AG04450 (cell line): ENCODE results near the gene ZNF687. TPM values are rescaled to one million over a fixed set of nuclear protein-coding genes. Genes with fewer than 3 reads are reported as not detected.

Source experiments
- CTCF ChIA-PET: fragments of 300-600, 350-600 bp; formaldehyde crosslinking; extraction: SDS; loops from one replicate; lab custom pipeline; 2022; ENCODE audit warnings: antibody characterized with exemption, inconsistent platforms; lab: Charles Lee
- POLR2A ChIA-PET: fragments of 350-600 bp; formaldehyde crosslinking; extraction: SDS; loops from one replicate; lab custom pipeline; 2021; ENCODE audit warnings: antibody characterized with exemption, inconsistent platforms; lab: Yijun Ruan, JAX
- DNase-seq: peaks from one replicate; pipeline ENCODE4 v3.0.0-alpha.2; 2011; ENCODE audit warnings: low read depth, low spot score
- H3K27ac ChIP-seq: one replicate; pipeline ENCODE4 v1.5.1; 2012; ENCODE audit warnings: low read depth, low read length, control low read depth
- H3K27me3 ChIP-seq: one replicate; pipeline ENCODE4 v1.6.0; 2012; ENCODE audit warnings: low read length; ENCODE audit not compliant: control insufficient read depth, insufficient read depth
- H3K4me3 ChIP-seq: 2 replicates; pipeline ENCODE4 v1.5.1; 2011; ENCODE audit warnings: mild to moderate bottlenecking, low read depth, low read length, control low read depth
- H3K9me3 ChIP-seq: 2 replicates; pipeline ENCODE4 v1.5.1; 2012; ENCODE audit warnings: low read length; ENCODE audit not compliant: control insufficient read depth, insufficient read depth
- CTCF ChIP-seq: IDR thresholded peaks from 2 replicates; pipeline ENCODE4 v1.5.1; 2011; ENCODE audit warnings: low read depth, low read length, control low read depth, inconsistent platforms
- polyA plus RNA-seq: library from polyadenylated mRNA; depleted of rRNA; stranded (reverse); fragments of >200 nt; gene quantifications from 2 replicates; pipeline ENCODE4 v1.2.3, GENCODE V29; 2011

ZNF687 gene
- polyA plus RNA-seq, 1 experiment, result 10.5 TPM

DNA sequence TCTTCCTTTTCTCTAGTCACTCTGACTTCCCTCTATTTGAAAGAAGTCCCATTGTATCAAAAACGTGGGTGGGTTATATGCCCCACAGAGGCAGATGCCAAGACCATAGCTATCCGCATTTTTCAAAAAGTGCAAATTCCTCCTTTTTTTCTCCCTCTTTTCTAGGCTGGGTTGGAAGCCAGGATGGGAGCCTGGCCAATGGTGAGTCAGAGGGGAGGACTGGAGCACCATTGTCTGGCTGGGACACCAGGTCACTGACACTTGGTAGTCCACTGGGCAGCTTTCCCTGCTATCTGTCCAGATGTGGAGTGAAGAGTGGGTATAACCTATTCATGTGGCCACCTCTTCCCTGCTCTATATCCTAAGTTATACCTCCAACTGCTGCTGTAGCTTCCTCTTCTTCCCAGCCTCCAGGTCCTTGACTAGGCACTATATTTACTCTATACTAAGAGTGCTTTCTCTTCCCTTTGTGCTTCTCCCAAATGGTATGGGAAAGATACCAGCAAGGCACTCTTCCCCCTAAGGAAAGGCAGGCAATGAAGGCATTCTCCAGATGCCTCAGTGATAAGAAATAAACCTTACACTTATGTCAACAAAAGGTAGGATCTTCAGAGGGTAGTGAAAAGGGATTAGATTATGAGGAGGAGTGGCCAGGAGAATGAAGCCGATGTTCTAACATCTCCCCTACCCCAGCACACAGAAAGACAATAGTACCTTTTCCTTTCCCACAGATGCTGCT, 32.2 kb downstream of the ZNF687 start:
- no peak for DNase-seq
- H3K27ac ChIP-seq, result peak overlapping the region; percentile 68
- no peaks in the 10 kb centered on the region for H3K9me3 ChIP-seq
- POLR2A ChIA-PET, result interaction anchor here (0.9 to 1.9 kb wide), 4 partner anchors 13 to 85 kb away, joined by 4 to 5 read pairs (median 4); partner anchors contain the start of gene PSMB4
- no peak overlapping the region for H3K4me3 ChIP-seq
- H3K27me3 ChIP-seq, result no peaks in the 10 kb centered on the region
- TF ChIP-seq CTCF, result no peak
- CTCF ChIA-PET, result interaction anchor here (1.0 to 16.2 kb wide), 4 partner anchors 13 to 279 kb away, joined by 3 to 427 read pairs (median 36); no protein-coding TSS in a partner anchor

- Histone ChIP-seq H3K27ac (no peak overlapping the region), H3K4me3 (no peak overlapping the region), H3K27me3 (no peaks in the 10 kb centered on the region), H3K9me3 (no peaks in the 10 kb centered on the region)
- no peak for TF ChIP-seq CTCF
- DNase-seq, result no peak
- ChIA-PET CTCF (interaction anchor here (1.0 to 7.6 kb wide), 2 partner anchors 14 to 64 kb away, joined by 3 to 68 read pairs; no protein-coding TSS in a partner anchor), POLR2A (no interaction called here)
These were observed 33.6 kb downstream of the ZNF687 start for GRCh38 chr1:151315565-151316235.

- no peak for DNase-seq
- CTCF ChIA-PET, result interaction anchor here (2.9 kb wide), 1 partner anchor 22 kb away, joined by 14 read pairs; no protein-coding TSS in a partner anchor
- POLR2A ChIA-PET, result interaction anchor here (0.5 kb wide), 1 partner anchor 127 kb away, joined by 3 read pairs; no protein-coding TSS in a partner anchor
- Histone ChIP-seq H3K27me3 (no peaks in the 10 kb centered on the region), H3K4me3 (no peak overlapping the region), H3K27ac (no peak overlapping the region), H3K9me3 (no peaks in the 10 kb centered on the region)
- no peak for TF ChIP-seq CTCF
These were observed 36.9 kb downstream of the ZNF687 start for GRCh38 chr1:151318975-151319374.

- no peak overlapping the region for H3K4me3 ChIP-seq
- no peaks in the 10 kb centered on the region for H3K9me3 ChIP-seq
- no peaks in the 10 kb centered on the region for H3K27me3 ChIP-seq
- CTCF ChIA-PET, result interaction anchor here (1.1 to 14.1 kb wide), 4 partner anchors 12 to 24 kb away, joined by 3 to 199 read pairs (median 8); no protein-coding TSS in a partner anchor
- no peak for TF ChIP-seq CTCF
- H3K27ac ChIP-seq, result no peak overlapping the region
- POLR2A ChIA-PET, result interaction anchor here (4.2 kb wide), 1 partner anchor 14 kb away, joined by 45 read pairs; no protein-coding TSS in a partner anchor
- no peak for DNase-seq
These were observed 42.4 kb downstream of the ZNF687 start for GRCh38 chr1:151324390-151324930.
